ENCODE results near the gene RNF212B.
A peak's percentile ranks its signal among the peaks of the same experiment; 100 is the strongest.

- TF ChIP-seq CTCF (IDR thresholded peaks at IDR 0.05) (no peak), POLR2AphosphoS5 (IDR thresholded peaks at IDR 0.05) (peak; percentile 45 to 92 (median 63)), POLR2A (IDR thresholded peaks at IDR 0.05) (peak in 1 of 4 donors; percentile 0)
These were observed 83.1 kb downstream of the RNF212B start, which contains the start of gene PABPN1 for GRCh38 chr14:23320584-23321571.
